ENCODE measurements around the gene SUN2. TPM values are rescaled to one million over a fixed set of nuclear protein-coding genes. Genes with fewer than 3 reads are reported as not detected.

Gene SUN2
- total and polyA plus RNA-seq, 2 of the 8 experiments (the other 6 are each of a cell fraction or from before 2014, with no cell fraction given): 5.1 to 10.5 TPM

GRCh38 chr22:38751066-38751421 lies 4.8 kb downstream of the SUN2 start (continued):
- TF ChIP-seq CHD7 (IDR thresholded peaks at IDR 0.05; ENCODE audit: insufficient replicate concordance, low read length): no peak
- no peak for TF ChIP-seq GABPA (IDR thresholded peaks at IDR 0.05; ENCODE audit: borderline replicate concordance, insufficient read depth, low read length)
- TF ChIP-seq EP300 (IDR thresholded peaks at IDR 0.05; ENCODE audit: borderline replicate concordance in 1 of 2, low read depth in 2 of 2, low read length in 2 of 2): no peak
- no peak for TF ChIP-seq RBBP5 (IDR thresholded peaks at IDR 0.05; ENCODE audit: borderline replicate concordance, low read depth, low read length)
- no peak for TF ChIP-seq SP4 (IDR thresholded peaks at IDR 0.05; ENCODE audit: low read length)
- TF ChIP-seq EZH2 (IDR thresholded peaks at IDR 0.05; ENCODE audit: low read depth, low read length, severe bottlenecking): no peak
- no peak for TF ChIP-seq BACH1 (IDR thresholded peaks at IDR 0.05; ENCODE audit: low read length)
